Stimulated activated memory B cell treated with anti-CD40 and anti-IgM and Interleukin-4, amounts not matched to agents 10 μg/mL and 1 μg/mL and 100 μg/mL, for 72 hours (primary cell): ENCODE measurements around the gene TPSD1.

Source experiments
- ATAC-seq: fragments of 150-1000 bp; cut with Tn5 transposase; 2 replicates; pipeline ENCODE4 v1.10.0; 2021
- H3K27ac Mint-ChIP-seq: one replicate; pipeline ENCODE4 v1.8.0; 2022; ENCODE audit warnings: mild to moderate bottlenecking, mixed read lengths
- H3K27me3 Mint-ChIP-seq: one replicate; pipeline ENCODE4 v1.8.0; 2022; ENCODE audit warnings: mixed read lengths
- H3K36me3 Mint-ChIP-seq: one replicate; pipeline ENCODE4 v1.8.0; 2022; ENCODE audit warnings: mixed read lengths
- H3K4me1 Mint-ChIP-seq: one replicate; pipeline ENCODE4 v1.8.0; 2022; ENCODE audit warnings: mixed read lengths
- H3K4me3 Mint-ChIP-seq: one replicate; pipeline ENCODE4 v1.8.0; 2022; ENCODE audit warnings: mild to moderate bottlenecking, moderate library complexity, mixed read lengths
- H3K9me3 Mint-ChIP-seq: one replicate; pipeline ENCODE4 v1.8.0; 2022; ENCODE audit warnings: mixed read lengths

Gene TPSD1

GRCh38 chr16:1300664-1301476 is 45.0 kb downstream of the TPSD1 start:
- H3K27me3 Mint-ChIP-seq, result no peaks in the 10 kb centered on the region
- peaks cover 50% of the 10 kb centered on the region for H3K4me1 Mint-ChIP-seq
- peak; percentile 60 for ATAC-seq
- no peak overlapping the region for H3K4me3 Mint-ChIP-seq
- no peaks in the 10 kb centered on the region for H3K36me3 Mint-ChIP-seq
- H3K27ac Mint-ChIP-seq, result peak overlapping the region; percentile 81
- H3K9me3 Mint-ChIP-seq, result no peaks in the 10 kb centered on the region

- no peak for ATAC-seq
- no peaks in the 10 kb centered on the region for H3K9me3 Mint-ChIP-seq
- H3K27me3 Mint-ChIP-seq, result no peaks in the 10 kb centered on the region
- peak overlapping the region; percentile 81 for H3K27ac Mint-ChIP-seq
- no peaks in the 10 kb centered on the region for H3K36me3 Mint-ChIP-seq
- H3K4me1 Mint-ChIP-seq, result peaks cover 54% of the 10 kb centered on the region
- peak overlapping the region; percentile 19 for H3K4me3 Mint-ChIP-seq
Measured at GRCh38 chr16:1301562-1301961, 45.7 kb downstream of the TPSD1 start.

GRCh38 chr16:1305823-1306222 is 50.0 kb downstream of the TPSD1 start:
- ATAC-seq, result no peak
- peak overlapping the region; percentile 18 for H3K4me3 Mint-ChIP-seq
- peak overlapping the region; percentile 99 for H3K27ac Mint-ChIP-seq
- H3K9me3 Mint-ChIP-seq, result no peaks in the 10 kb centered on the region
- no peaks in the 10 kb centered on the region for H3K27me3 Mint-ChIP-seq
- peaks cover 10% of the 10 kb centered on the region for H3K36me3 Mint-ChIP-seq
- peaks cover 67% of the 10 kb centered on the region for H3K4me1 Mint-ChIP-seq

- peak overlapping the region; percentile 99 for H3K27ac Mint-ChIP-seq
- ATAC-seq, result no peak
- H3K36me3 Mint-ChIP-seq, result peaks cover 14% of the 10 kb centered on the region
- H3K4me3 Mint-ChIP-seq, result peak overlapping the region; percentile 4
- H3K9me3 Mint-ChIP-seq, result no peaks in the 10 kb centered on the region
- no peaks in the 10 kb centered on the region for H3K27me3 Mint-ChIP-seq
- H3K4me1 Mint-ChIP-seq, result peaks cover 67% of the 10 kb centered on the region
Measured at GRCh38 chr16:1306334-1306733, 50.5 kb downstream of the TPSD1 start.

- peak; percentile 31 for ATAC-seq
- Mint-ChIP-seq H3K4me1 (peaks cover 77% of the 10 kb centered on the region), H3K4me3 (peak overlapping the region; percentile 88), H3K27ac (peak overlapping the region; percentile 99), H3K27me3 (no peaks in the 10 kb centered on the region), H3K36me3 (peaks cover 20% of the 10 kb centered on the region), H3K9me3 (no peaks in the 10 kb centered on the region)
Measured at GRCh38 chr16:1308036-1308976, 52.4 kb downstream of the TPSD1 start.
